AML-193 (cell line): ENCODE measurements around the gene P2RY1.
"Not testable (repeated sequence)": the region's sequence is repeated elsewhere in the genome, so short reads cannot be mapped to it uniquely, and the experiment has no call there.

Source experiments
- DNase-seq, 2 experiments: peaks; one replicate each; lab custom pipeline; 2025; lab: John Stamatoyannopoulos, UW

P2RY1 gene

GRCh38 chr3:152836269-152836668, 1.3 kb downstream of the P2RY1 start:
- DNase-seq = no peak

GRCh38 chr3:152839511-152839910, 4.6 kb downstream of the P2RY1 start:
- DNase-seq = no peak

- DNase-seq = no peak
Measured at GRCh38 chr3:152841131-152841530, 6.2 kb downstream of the P2RY1 start.

- DNase-seq = no peak
Measured at GRCh38 chr3:152842413-152842812, 7.5 kb downstream of the P2RY1 start.

- no peak for DNase-seq
Measured at GRCh38 chr3:152843955-152844354, 9.0 kb downstream of the P2RY1 start.

GRCh38 chr3:152846572-152847202, 11.8 kb downstream of the P2RY1 start:
- not testable (repeated sequence) for DNase-seq

- not testable (repeated sequence) for DNase-seq
Measured at GRCh38 chr3:152847599-152847998, 12.7 kb downstream of the P2RY1 start.

- DNase-seq = no peak
Measured at GRCh38 chr3:152849996-152850578, 15.2 kb downstream of the P2RY1 start.

- no peak for DNase-seq
Measured at GRCh38 chr3:152853196-152853595, 18.3 kb downstream of the P2RY1 start.

- peak; percentile 31 to 48 for DNase-seq
Measured at GRCh38 chr3:152857082-152857481, 22.2 kb downstream of the P2RY1 start.

- DNase-seq = no peak
Measured at GRCh38 chr3:152858170-152858800, 23.4 kb downstream of the P2RY1 start.

- DNase-seq = no peak
Measured at GRCh38 chr3:152860736-152861135, 25.8 kb downstream of the P2RY1 start.

GRCh38 chr3:152865668-152866245, 30.8 kb downstream of the P2RY1 start:
- peak in 1 of 2 experiments; percentile 27 for DNase-seq

- no peak for DNase-seq
Measured at GRCh38 chr3:152870027-152870426, 35.1 kb downstream of the P2RY1 start.

GRCh38 chr3:152873314-152873713, 38.4 kb downstream of the P2RY1 start:
- DNase-seq = not testable (repeated sequence)

- DNase-seq = no peak
Measured at GRCh38 chr3:152874896-152875749, 40.2 kb downstream of the P2RY1 start.

GRCh38 chr3:152879130-152879789, 44.3 kb downstream of the P2RY1 start:
- DNase-seq = no peak

- DNase-seq = no peak
Measured at GRCh38 chr3:152879790-152880174, 44.9 kb downstream of the P2RY1 start.

- peak; percentile 75 to 87 for DNase-seq
Measured at GRCh38 chr3:152885076-152885475, 50.1 kb downstream of the P2RY1 start.
